ENCODE measurements around the gene BMAL2.

The BMAL2 gene

DNA sequence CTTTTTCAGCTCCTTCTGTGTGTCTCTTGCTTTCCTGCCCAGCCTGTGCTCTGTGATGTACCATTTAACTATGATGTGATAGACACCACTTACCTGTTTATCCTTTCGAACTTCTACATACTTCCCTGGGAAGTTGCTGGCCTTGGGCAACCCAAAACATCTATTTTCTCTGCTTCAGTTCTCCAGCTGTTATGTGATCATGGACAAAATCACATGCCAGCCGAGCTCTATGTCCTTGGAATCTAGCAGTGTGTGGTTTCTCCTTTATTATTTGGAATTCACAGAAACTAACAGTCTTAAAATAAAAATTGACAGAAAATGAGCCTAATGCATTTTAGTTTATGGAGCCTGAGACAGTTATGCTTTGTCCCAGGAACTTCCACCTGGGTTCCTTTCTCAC is 22.9 kb downstream of the BMAL2 start:
- H3K27me3 ChIP-seq (ENCODE audit: control insufficient read depth, insufficient read depth, low read length): no peaks in the 10 kb centered on the region
- no peak overlapping the region for H3K4me3 ChIP-seq (ENCODE audit: low read length)
- H3K27ac ChIP-seq (ENCODE audit: low read length): no peak overlapping the region
- no peaks in the 10 kb centered on the region for H3K36me3 ChIP-seq (ENCODE audit: control insufficient read depth, insufficient read depth, low read length)
- no peaks in the 10 kb centered on the region for H3K4me1 ChIP-seq (ENCODE audit: control insufficient read depth, insufficient read depth, low read length)
- WGBS (ENCODE audit: insufficient coverage, insufficient read length): no CpG with 5 or more reads among the region's 2 CpGs
- H3K9me3 ChIP-seq (ENCODE audit: control insufficient read depth, insufficient read depth, low read length): no peaks in the 10 kb centered on the region
- DNase-seq (ENCODE audit: low read depth, low spot score): no peak

DNA sequence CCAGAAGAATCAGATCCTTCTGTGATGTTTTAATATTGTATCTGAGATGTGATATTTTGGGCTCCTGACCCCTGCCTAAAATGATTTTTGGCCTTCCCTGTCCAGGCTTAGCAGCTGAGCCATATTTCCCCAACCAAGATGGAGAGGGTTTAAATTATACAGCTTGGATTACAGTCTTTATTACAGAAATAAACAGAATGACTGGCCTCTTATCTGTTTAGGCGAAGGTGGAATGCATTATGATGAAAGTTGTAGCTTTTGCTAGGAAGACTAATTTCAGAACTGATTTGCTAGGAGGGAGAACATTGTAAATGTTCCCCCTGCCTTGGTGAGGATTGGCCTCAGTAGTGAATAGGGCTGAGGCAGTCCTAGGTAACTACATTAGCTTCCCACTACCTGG is 23.3 kb downstream of the BMAL2 start:
- Histone ChIP-seq H3K4me3 (ENCODE audit: low read length) (no peak overlapping the region), H3K9me3 (ENCODE audit: control insufficient read depth, insufficient read depth, low read length) (no peaks in the 10 kb centered on the region), H3K4me1 (ENCODE audit: control insufficient read depth, insufficient read depth, low read length) (no peaks in the 10 kb centered on the region), H3K27me3 (ENCODE audit: control insufficient read depth, insufficient read depth, low read length) (no peaks in the 10 kb centered on the region), H3K27ac (ENCODE audit: low read length) (no peak overlapping the region), H3K36me3 (ENCODE audit: control insufficient read depth, insufficient read depth, low read length) (no peaks in the 10 kb centered on the region)
- no CpG with 5 or more reads among the region's 1 CpG for WGBS (ENCODE audit: insufficient coverage, insufficient read length)
- DNase-seq (ENCODE audit: low read depth, low spot score): no peak

DNA sequence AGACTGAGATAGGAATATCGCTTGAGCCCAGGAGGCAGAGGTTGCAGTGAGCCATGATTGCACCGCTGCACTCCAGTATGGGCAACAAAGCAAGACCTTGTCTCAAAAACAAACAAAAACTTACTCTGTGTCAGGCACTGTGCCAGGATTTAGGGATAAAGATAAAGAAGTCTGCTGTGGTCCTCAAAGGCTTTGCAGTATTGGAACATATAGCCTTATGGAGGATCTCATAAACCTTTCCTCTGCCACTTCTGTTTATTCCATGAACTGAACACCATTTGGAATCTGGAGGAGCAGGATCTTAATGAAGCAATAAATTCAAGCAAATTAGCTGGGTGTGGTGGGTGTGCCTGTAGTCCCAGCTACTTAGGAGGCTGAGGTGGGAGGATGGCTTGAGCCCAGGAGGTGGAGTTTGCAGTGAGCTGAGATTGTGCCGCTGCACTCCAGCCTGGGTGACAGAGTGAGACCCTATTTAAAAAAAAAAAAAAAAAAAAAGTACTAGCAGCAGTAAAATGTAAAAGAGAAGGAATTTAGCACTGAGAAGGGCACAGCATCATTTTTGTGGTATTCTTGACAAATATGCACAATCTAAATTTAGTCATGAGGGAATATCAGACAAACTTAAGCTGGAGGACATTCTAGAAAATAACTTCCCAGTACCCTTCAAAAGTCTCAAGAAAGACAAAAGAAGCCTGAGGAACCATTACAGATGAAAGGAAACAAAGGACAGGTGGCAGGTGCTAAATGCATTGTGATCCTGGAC is 27.1 kb downstream of the BMAL2 start:
- Histone ChIP-seq H3K4me1 (ENCODE audit: control insufficient read depth, insufficient read depth, low read length) (no peaks in the 10 kb centered on the region), H3K4me3 (ENCODE audit: low read length) (no peak overlapping the region), H3K9me3 (ENCODE audit: control insufficient read depth, insufficient read depth, low read length) (no peaks in the 10 kb centered on the region), H3K27ac (ENCODE audit: low read length) (no peak overlapping the region), H3K36me3 (ENCODE audit: control insufficient read depth, insufficient read depth, low read length) (no peaks in the 10 kb centered on the region), H3K27me3 (ENCODE audit: control insufficient read depth, insufficient read depth, low read length) (no peaks in the 10 kb centered on the region)
- WGBS (ENCODE audit: insufficient coverage, insufficient read length): no CpG with 5 or more reads among the region's 3 CpGs
- no peak for DNase-seq (ENCODE audit: low read depth, low spot score)

DNA sequence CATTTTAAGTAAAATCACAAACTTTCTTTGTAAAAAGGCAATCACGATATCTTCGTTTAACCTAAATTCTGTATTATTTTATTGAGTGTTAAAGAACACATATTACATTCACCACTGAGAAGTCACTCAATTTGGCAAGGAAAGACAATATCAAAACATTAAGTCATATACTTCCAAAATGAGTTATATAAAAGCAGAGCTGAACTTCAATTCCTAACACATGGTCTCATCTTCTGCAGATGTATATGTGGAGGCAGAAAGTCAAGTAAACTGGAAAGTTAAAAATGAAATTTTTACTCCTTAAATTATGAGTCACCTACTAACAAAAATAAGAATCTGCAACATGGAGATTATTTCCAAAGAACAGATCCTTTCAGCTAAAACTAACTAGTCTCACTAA is 28.7 kb downstream of the BMAL2 start:
- Histone ChIP-seq H3K4me3 (ENCODE audit: low read length) (no peak overlapping the region), H3K36me3 (ENCODE audit: control insufficient read depth, insufficient read depth, low read length) (no peaks in the 10 kb centered on the region), H3K27ac (ENCODE audit: low read length) (no peak overlapping the region), H3K27me3 (ENCODE audit: control insufficient read depth, insufficient read depth, low read length) (no peaks in the 10 kb centered on the region), H3K4me1 (ENCODE audit: control insufficient read depth, insufficient read depth, low read length) (no peaks in the 10 kb centered on the region), H3K9me3 (ENCODE audit: control insufficient read depth, insufficient read depth, low read length) (no peaks in the 10 kb centered on the region)
- no peak for DNase-seq (ENCODE audit: low read depth, low spot score)
- no CpG with 5 or more reads among the region's 2 CpGs for WGBS (ENCODE audit: insufficient coverage, insufficient read length)

DNA sequence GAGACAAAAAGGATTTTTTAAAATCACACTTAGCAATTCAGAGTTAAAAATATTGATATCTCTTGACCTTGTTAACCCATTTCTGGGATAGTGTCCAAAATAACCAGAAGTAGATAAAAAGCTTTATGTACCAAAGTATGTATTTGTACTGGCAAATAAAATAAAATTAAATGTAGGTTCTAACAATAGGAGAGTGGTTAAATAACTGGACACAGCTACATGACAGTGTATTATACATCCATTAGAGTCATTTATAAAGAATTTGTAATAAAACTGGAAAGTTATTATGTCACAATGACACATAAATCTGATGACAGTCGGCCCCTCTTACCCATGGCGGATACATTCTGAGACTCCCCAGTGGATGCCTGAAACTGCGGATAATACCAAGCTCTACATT is 34.0 kb downstream of the BMAL2 start:
- H3K27me3 ChIP-seq (ENCODE audit: control insufficient read depth, insufficient read depth, low read length): no peaks in the 10 kb centered on the region
- no peak overlapping the region for H3K27ac ChIP-seq (ENCODE audit: low read length)
- whole genome bisulfite sequencing (ENCODE audit: insufficient coverage, insufficient read length): no CpG with 5 or more reads among the region's 3 CpGs
- H3K9me3 ChIP-seq (ENCODE audit: control insufficient read depth, insufficient read depth, low read length): no peaks in the 10 kb centered on the region
- no peak for DNase-seq (ENCODE audit: low read depth, low spot score)
- H3K4me1 ChIP-seq (ENCODE audit: control insufficient read depth, insufficient read depth, low read length): no peaks in the 10 kb centered on the region
- H3K4me3 ChIP-seq (ENCODE audit: low read length): no peak overlapping the region
- no peaks in the 10 kb centered on the region for H3K36me3 ChIP-seq (ENCODE audit: control insufficient read depth, insufficient read depth, low read length)

DNA sequence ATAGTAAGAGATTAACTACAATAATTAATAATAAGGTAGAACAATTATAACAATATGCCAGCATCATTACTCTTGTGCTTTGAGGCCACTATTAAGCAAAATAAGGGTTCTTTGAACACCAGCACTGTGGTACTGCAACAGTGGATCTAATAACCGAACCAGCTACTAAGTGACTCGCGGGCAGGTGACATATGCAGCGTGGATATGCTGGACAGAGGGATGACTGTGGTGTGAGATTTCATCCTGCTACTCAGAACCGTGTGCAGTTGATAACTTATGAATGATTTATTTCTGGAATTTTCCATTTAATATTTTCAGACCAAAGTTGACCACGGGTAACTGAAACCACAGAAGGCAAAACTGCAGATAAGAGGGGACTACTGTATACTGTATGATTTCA is 34.4 kb downstream of the BMAL2 start:
- no peaks in the 10 kb centered on the region for H3K4me1 ChIP-seq (ENCODE audit: control insufficient read depth, insufficient read depth, low read length)
- WGBS (ENCODE audit: insufficient coverage, insufficient read length): no CpG with 5 or more reads among the region's 6 CpGs

DNA sequence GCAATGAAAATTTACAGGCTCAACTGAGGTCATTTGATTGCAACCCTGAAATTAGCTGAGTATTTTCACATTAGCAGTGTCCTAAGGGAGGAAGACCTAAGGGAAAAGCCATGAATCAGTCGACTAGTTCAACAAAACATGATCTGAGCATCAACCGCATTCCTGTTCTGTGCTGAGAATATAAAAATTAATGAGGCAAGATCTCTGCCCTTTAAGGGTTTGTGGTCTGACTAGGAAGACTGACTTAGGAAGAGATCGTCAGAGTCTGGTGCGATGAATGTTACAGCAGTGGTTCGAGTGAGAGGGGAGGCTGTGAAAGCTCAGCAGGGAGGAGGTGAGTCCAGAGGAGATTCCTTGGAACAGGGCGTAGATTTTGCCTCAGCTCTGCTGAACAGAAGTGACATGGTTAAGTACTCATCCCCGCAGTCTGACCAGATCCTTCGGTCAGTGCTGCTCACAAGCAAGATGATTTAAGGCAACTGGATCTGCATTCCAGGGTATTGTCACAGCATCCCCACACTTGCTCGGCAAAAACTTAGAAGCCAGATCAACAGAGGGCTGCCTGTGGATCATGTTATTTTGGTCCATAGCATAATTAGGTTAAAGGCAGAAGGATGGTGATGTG is 49.6 kb downstream of the BMAL2 start:
- no peaks in the 10 kb centered on the region for H3K9me3 ChIP-seq (ENCODE audit: control insufficient read depth, insufficient read depth, low read length)
- no CpG with 5 or more reads among the region's 9 CpGs for WGBS (ENCODE audit: insufficient coverage, insufficient read length)

More for the DNA sequence above, 34.4 kb downstream of the BMAL2 start:
- Histone ChIP-seq H3K36me3 (ENCODE audit: control insufficient read depth, insufficient read depth, low read length) (no peaks in the 10 kb centered on the region), H3K9me3 (ENCODE audit: control insufficient read depth, insufficient read depth, low read length) (no peaks in the 10 kb centered on the region), H3K27ac (ENCODE audit: low read length) (no peak overlapping the region), H3K27me3 (ENCODE audit: control insufficient read depth, insufficient read depth, low read length) (no peaks in the 10 kb centered on the region), H3K4me3 (ENCODE audit: low read length) (no peak overlapping the region)
- no peak for DNase-seq (ENCODE audit: low read depth, low spot score)

More for the DNA sequence above, 49.6 kb downstream of the BMAL2 start:
- Histone ChIP-seq H3K4me3 (ENCODE audit: low read length) (no peak overlapping the region), H3K27ac (ENCODE audit: low read length) (no peak overlapping the region), H3K27me3 (ENCODE audit: control insufficient read depth, insufficient read depth, low read length) (no peaks in the 10 kb centered on the region), H3K36me3 (ENCODE audit: control insufficient read depth, insufficient read depth, low read length) (no peaks in the 10 kb centered on the region), H3K4me1 (ENCODE audit: control insufficient read depth, insufficient read depth, low read length) (no peaks in the 10 kb centered on the region)
- no peak for DNase-seq (ENCODE audit: low read depth, low spot score)

Data from iPS DF 6.9 (cell line).